SJCRH30 (cell line): ENCODE results near the gene TGFBR2. TPM values are rescaled to one million over a fixed set of nuclear protein-coding genes. Genes with fewer than 3 reads are reported as not detected.
A peak's percentile ranks its signal among the peaks of the same experiment; 100 is the strongest.
"Not testable (repeated sequence)": the region's sequence is repeated elsewhere in the genome, so short reads cannot be mapped to it uniquely, and the experiment has no call there.

Experiments used
- DNase-seq, 2 experiments: peaks; one replicate each; pipeline ENCODE4 v3.0.0-alpha.2; 2015 to 2020
- H3K27ac ChIP-seq: fragments of 250-450 bp; sonication (Bioruptor Pico); 2 replicates; pipeline ENCODE4 v1.5.1; 2020; ENCODE audit warnings: mild to moderate bottlenecking, moderate library complexity
- H3K27me3 ChIP-seq: fragments of 250-450 bp; sonication (Bioruptor Pico); 2 replicates; pipeline ENCODE4 v1.5.1; 2020; ENCODE audit warnings: mild to moderate bottlenecking, moderate library complexity
- H3K36me3 ChIP-seq: fragments of 250-450 bp; sonication (Bioruptor Pico); 2 replicates; pipeline ENCODE4 v1.5.1; 2020; ENCODE audit warnings: mild to moderate bottlenecking, moderate library complexity
- H3K4me1 ChIP-seq: fragments of 250-450 bp; sonication (Bioruptor Pico); 2 replicates; pipeline ENCODE4 v1.5.1; 2020; ENCODE audit warnings: mild to moderate bottlenecking, moderate library complexity
- H3K4me3 ChIP-seq: fragments of 250-450 bp; sonication (Bioruptor Pico); 2 replicates; pipeline ENCODE4 v1.5.1; 2020; ENCODE audit warnings: mild to moderate bottlenecking, moderate library complexity
- H3K9me3 ChIP-seq: fragments of 250-450 bp; sonication (Bioruptor Pico); replicated peaks from 2 replicates; pipeline ENCODE4 v1.5.1; 2020; ENCODE audit warnings: mild to moderate bottlenecking, moderate library complexity
- total RNA-seq: library from RNA; depleted of rRNA; stranded (reverse); fragments of >200 nt; shearing (Covaris generic); gene quantifications from 2 replicates; pipeline ENCODE4 v1.2.3, GENCODE V29; 2014

The TGFBR2 gene
- total RNA-seq, 1 experiment from 2014 or later: 17.8 TPM

DNA sequence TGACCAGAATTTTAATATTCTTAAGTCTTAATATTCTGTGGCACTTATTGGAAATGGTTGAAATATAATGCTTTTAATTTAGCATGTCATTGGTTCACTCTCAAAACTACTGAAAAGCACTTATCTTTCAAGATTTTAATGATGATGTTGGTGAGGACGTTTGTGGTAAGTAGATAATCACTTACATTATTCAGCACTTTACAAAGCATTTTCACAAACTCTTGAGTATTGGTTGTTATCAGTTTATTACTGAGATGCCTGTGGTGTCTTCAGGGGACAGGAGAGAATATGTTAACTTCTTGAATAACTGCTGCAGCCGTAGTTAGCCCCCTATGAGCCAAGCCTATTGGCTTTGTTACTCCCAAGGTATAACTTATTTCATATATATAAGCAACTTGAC lies 15.2 kb downstream of the TGFBR2 start:
- Histone ChIP-seq H3K4me3 (no peak overlapping the region), H3K9me3 (no peaks in the 10 kb centered on the region), H3K27me3 (no peaks in the 10 kb centered on the region), H3K4me1 (peaks cover 15% of the 10 kb centered on the region), H3K36me3 (0 out of 2 replicates have a peak, but pooled peaks cover 3% of the 10 kb centered on the region), H3K27ac (no peak overlapping the region)
- no peak for DNase-seq

DNA sequence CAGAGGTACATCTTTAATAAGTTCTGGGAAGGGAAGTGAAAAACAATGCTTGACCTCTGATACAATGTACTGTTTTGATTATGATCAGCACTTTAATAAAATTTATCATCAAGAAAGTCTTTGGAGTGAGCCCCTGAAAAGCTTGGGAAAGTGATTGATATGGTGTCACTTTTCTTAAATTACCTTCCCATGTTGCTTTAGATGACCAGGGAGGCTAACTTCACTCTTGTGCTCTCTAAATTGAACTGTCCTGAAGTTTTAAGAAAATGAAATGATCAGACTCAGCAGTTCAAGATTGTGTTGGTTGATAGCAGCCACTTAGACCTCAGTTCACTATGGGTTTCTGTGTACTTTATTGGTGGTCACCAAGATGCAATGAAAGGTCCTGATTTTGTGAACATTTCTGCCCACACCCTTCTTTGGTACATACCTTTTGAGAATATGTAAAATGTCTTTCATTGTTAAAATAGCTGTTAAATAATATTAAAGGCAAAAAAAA lies 15.7 kb downstream of the TGFBR2 start:
- H3K4me1 ChIP-seq: peaks cover 20% of the 10 kb centered on the region
- H3K4me3 ChIP-seq: no peak overlapping the region
- no peak for DNase-seq
- no peaks in the 10 kb centered on the region for H3K9me3 ChIP-seq
- H3K36me3 ChIP-seq: 0 out of 2 replicates have a peak, but pooled peaks cover 3% of the 10 kb centered on the region
- H3K27ac ChIP-seq: no peak overlapping the region
- no peaks in the 10 kb centered on the region for H3K27me3 ChIP-seq

DNA sequence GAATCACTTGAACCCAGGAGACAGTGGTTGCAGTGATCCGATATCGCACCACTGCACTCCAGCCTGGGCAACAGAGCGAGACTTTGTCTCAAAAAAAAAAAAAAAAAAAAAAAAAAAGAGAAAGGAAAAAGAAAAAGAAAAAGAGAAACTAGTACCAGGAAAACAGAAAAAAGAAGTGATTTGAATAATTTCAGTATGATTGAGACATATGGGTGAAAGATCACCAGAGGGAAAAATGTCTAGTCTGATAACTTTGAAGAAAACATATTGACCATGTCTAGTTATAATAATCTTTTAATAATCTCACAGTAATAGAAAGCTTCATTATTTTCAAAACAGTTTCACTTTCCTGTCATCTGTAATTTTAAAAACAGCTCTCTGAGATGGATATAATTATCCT lies 16.4 kb downstream of the TGFBR2 start:
- H3K4me1 ChIP-seq: peaks cover 27% of the 10 kb centered on the region
- no peak overlapping the region for H3K4me3 ChIP-seq
- DNase-seq: no peak
- 0 out of 2 replicates have a peak, but pooled peaks cover 3% of the 10 kb centered on the region for H3K36me3 ChIP-seq
- H3K27me3 ChIP-seq: no peaks in the 10 kb centered on the region
- no peaks in the 10 kb centered on the region for H3K9me3 ChIP-seq
- no peak overlapping the region for H3K27ac ChIP-seq

DNA sequence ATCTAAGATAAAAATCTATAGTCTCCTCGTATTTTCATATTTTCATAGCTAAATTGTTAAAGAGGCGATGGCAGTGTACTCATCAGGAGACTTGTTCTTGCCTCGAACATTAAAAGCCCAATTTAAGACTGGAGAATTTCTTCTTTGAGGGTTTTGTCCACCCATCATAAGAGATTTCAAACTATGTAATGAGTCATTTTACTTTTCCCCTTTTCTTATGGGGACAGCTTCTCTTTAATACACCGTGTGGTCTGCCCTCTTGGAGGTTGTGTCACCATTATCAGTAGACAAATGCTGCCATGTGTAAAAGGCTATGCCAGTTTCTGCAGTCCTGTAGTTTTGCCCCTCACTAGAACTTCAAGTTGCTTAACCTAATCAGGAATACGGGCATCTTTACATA lies 16.9 kb downstream of the TGFBR2 start:
- Histone ChIP-seq H3K36me3 (0 out of 2 replicates have a peak, but pooled peaks cover 3% of the 10 kb centered on the region), H3K4me1 (peaks cover 32% of the 10 kb centered on the region), H3K27me3 (no peaks in the 10 kb centered on the region), H3K27ac (no peak overlapping the region), H3K9me3 (no peaks in the 10 kb centered on the region), H3K4me3 (no peak overlapping the region)
- DNase-seq: no peak

DNA sequence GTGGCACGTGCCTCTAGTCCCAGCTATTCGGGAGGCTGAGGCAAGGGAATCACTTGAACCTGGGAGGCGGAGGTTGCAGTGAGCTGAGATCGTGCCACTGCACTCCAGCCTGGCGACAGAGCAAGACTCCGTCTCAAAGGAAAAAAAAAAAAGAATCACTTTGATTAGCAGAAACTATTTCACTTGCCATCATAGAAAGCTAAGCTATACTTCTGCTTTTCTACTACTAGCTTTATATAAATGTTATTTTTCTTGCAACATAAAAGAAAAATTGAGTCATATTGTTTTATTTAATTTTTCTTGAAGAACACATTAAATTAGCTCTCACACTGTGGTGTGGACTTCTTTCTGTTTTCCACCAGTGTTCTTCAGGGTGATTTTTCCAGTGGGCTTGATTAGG lies 18.1 kb downstream of the TGFBR2 start:
- H3K27ac ChIP-seq, H3K27me3 ChIP-seq, H3K4me3 ChIP-seq, DNase-seq, H3K36me3 ChIP-seq, H3K9me3 ChIP-seq: not testable (repeated sequence)
- peaks cover 40% of the 10 kb centered on the region for H3K4me1 ChIP-seq

DNA sequence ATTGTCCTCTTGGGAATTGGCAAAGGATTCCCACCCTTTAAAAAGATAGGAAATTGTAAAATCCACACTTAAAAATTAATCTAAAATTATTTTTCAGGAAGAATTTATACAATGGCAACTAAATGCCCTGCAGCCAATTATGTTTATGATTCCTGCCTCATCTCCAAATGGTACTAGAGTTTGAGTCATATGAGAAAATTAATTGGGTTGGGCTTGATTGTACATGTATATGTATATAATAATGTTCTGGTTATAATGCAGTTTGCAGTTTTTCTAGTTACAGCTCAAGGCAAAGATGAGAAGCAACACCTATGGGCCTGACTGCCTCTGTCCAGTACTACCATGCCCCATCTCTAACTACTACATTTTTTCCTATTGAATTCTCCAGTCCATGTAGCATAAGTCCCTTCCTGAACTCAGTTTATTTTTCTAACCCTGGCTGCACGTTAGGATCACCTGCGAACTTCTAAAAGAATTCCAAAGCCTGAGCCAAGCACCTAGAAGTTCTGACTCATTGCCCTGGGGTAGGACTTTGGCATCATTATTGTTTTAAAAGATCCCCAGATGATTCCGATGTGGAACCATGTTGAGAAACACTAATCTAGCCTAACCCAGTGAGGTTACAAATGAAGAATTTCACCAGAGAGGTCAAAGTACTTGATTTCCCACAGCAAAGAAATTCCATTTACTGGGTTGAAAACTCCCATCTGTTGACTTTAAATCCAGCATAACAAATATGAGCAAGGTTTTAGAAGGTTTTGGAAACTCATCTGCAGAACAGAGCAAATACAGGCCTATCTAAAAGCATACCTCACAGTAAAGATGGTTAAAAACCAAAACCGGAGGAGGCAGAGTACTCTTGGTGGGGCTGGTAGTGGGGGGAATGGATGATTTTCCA lies 19.4 kb downstream of the TGFBR2 start:
- peaks cover 52% of the 10 kb centered on the region for H3K4me1 ChIP-seq
- H3K27me3 ChIP-seq: no peaks in the 10 kb centered on the region
- DNase-seq: no peak
- H3K36me3 ChIP-seq: 0 out of 2 replicates have a peak, but pooled peaks cover 3% of the 10 kb centered on the region
- H3K9me3 ChIP-seq: no peaks in the 10 kb centered on the region
- no peak overlapping the region for H3K4me3 ChIP-seq
- no peak overlapping the region for H3K27ac ChIP-seq

DNA sequence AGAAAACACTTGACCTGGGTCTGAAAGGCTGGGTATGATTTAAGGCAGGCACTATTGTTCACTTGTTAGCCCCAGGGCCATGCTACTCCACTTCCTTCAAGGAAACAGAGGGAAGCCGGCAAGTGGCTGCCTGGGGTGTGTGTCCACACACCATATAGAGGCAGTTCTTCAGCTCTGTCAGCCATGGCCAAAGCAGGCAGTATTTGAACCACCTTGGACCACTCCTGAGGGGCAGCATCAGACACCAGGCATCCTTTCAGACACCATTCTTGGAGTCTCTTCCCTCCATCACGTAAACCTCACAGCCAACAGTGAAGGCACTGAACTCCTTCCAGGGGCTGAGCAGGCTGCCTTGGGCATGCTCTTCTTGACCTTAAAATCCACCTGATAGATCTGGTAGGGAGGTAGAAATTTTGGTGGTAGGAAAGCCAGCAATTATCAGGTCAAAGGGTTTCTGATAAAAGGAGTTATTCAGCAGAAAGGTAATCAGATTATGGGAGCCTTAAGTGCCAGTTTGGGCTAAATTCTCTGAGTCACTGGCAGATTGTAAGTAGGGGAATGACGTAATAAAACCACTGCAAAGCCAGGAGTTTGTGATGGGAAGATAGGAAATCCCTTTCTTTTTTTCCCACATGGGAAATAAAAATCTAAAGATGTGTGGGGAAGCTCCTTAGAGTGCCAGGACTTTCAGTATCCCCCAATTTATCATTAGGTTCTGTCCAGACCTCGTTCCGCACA lies 20.2 kb downstream of the TGFBR2 start:
- no peaks in the 10 kb centered on the region for H3K27me3 ChIP-seq
- no peaks in the 10 kb centered on the region for H3K9me3 ChIP-seq
- H3K36me3 ChIP-seq: 0 out of 2 replicates have a peak, but pooled peaks cover 3% of the 10 kb centered on the region
- peaks cover 52% of the 10 kb centered on the region for H3K4me1 ChIP-seq
- peak overlapping the region; percentile 23; the same call in 1 of the 2 replicates for H3K27ac ChIP-seq
- no peak overlapping the region for H3K4me3 ChIP-seq
- peak in 1 of 2 experiments; percentile 35 for DNase-seq

DNA sequence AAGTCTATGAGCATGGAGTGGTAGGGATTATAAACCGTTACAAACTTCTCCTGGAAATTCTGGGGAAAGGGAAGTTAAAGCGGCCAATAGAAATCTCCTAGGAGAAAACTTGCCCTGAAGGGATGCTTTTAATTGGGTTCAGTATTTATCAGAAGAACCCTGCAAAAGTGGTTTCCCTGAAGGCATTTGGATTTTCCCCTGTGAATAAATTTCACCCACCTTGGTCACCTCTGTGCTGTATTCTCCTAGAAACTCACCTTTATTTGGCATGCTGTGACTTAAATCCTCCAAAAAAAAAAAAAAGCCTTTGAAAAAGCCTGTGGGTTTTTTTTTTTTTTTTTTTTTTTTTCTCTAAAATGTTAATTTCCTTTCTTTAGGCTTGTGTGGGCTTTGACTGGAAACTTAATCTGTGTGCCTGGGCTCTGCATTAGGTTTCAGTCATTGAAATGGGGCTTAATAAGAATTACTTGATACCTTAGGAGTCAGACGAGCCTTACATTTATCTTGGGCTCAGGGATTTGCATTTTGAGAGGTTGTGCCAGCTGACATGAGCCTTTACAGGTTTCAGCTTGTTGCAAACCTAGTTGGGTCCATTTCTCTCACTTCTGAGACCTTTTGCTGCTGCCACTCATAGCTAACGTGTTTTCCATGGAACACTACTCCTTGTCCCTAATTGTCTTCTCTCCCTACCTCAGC lies 22.0 kb downstream of the TGFBR2 start:
- Histone ChIP-seq H3K27me3 (no peaks in the 10 kb centered on the region), H3K36me3 (0 out of 2 replicates have a peak, but pooled peaks cover 2% of the 10 kb centered on the region), H3K9me3 (no peaks in the 10 kb centered on the region), H3K27ac (peak overlapping the region; percentile 91), H3K4me3 (no peak overlapping the region), H3K4me1 (peaks cover 52% of the 10 kb centered on the region)
- peak; percentile 84 to 93 for DNase-seq

DNA sequence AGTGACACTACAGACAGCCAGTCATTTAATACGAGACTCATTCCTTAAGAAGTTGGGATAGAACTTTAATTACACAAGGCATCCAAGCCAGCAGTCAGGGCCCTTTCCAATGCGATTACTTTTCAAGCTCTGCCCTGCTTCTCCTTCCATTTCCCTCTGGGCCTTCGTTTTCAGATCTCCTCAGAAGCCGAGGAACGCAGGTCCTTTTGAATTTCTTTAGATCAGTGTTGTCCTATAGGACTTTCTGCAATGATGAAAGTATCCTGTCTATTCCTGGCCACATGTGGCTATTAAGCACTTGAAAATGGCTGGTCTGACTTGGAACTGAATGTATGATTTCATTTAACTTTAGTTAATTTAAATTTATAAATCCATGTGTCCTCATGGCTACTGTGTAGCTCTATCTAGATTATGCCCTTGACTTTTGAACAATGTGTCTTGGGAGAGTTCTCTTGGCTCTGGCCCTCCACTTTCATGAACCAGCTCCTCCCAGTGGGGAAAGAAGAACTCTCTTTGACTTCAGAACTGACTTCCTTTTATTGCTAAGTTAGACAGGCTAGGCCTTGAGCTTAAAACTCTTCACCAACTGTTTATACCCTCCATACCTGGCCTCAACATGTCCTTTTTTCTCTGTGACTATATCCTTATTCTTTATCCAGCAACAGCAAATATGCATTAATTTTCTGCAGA lies 22.6 kb downstream of the TGFBR2 start:
- Histone ChIP-seq H3K36me3 (no peaks in the 10 kb centered on the region), H3K27ac (peak overlapping the region; percentile 91), H3K27me3 (no peaks in the 10 kb centered on the region), H3K4me1 (peaks cover 52% of the 10 kb centered on the region), H3K9me3 (no peaks in the 10 kb centered on the region), H3K4me3 (no peak overlapping the region)
- peak; percentile 19 to 54 for DNase-seq

DNA sequence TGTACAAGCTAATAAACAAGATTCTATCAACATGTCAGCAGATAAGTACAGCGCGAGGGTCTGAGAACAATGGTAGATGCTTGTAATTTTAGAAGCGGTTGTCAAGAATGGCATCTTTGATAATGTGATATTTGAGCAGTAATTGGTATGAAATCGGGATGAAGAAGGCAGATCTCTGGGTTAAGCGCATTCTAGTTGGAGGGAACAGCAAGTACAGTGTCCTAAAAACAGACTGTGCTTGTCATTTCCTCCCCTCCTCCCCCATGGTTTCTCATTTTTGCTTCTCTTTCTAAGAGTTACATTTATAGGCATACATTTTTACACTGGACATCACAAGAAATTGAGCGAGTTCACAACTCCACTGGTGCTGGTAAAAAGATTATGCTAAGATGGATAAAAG lies 23.3 kb downstream of the TGFBR2 start:
- Histone ChIP-seq H3K4me1 (peaks cover 52% of the 10 kb centered on the region), H3K4me3 (no peak overlapping the region), H3K9me3 (no peaks in the 10 kb centered on the region), H3K27ac (no peak overlapping the region; the same call in 1 of the 2 replicates), H3K27me3 (no peaks in the 10 kb centered on the region), H3K36me3 (no peaks in the 10 kb centered on the region)
- no peak for DNase-seq

DNA sequence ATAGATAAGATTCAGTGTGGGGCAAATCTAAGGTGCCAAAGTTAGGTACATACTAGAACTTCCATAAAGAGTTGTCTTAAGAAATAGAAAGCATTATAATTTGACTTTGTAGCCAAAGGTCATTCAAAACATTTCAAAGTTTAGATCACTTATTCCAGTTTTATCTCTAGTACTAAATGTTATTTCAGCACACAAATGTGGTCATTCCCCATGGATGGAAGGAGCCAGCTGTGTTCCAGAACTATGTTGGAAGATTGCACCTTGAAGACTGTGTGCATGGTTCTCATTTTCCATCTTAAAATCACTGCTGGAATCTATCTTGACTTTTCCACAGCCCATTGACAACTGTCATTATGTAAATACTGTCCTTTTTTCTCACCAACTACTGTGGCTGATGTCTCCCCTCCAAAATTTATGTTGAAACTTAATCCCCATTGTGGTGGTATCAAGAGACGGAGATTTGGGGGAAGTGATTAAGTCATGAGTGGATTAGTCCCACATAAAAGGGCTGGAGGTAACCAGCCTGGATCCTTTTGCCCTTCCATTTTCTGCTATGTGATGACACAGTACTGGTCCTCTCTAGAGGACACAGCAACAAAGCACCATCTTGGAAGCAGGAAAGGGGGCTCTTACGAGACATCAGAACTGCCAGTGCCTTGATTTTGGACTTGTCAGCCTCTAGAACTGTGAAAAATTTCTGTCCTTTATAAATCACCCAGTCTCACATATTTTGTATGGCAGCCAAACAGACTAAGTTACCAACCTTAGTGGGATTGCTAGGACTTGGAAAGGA lies 24.0 kb downstream of the TGFBR2 start:
- Histone ChIP-seq H3K27ac (no peak overlapping the region), H3K4me1 (peaks cover 48% of the 10 kb centered on the region), H3K27me3 (no peaks in the 10 kb centered on the region), H3K9me3 (no peaks in the 10 kb centered on the region), H3K4me3 (no peak overlapping the region), H3K36me3 (no peaks in the 10 kb centered on the region)
- DNase-seq: peak in 1 of 2 experiments; percentile 30

DNA sequence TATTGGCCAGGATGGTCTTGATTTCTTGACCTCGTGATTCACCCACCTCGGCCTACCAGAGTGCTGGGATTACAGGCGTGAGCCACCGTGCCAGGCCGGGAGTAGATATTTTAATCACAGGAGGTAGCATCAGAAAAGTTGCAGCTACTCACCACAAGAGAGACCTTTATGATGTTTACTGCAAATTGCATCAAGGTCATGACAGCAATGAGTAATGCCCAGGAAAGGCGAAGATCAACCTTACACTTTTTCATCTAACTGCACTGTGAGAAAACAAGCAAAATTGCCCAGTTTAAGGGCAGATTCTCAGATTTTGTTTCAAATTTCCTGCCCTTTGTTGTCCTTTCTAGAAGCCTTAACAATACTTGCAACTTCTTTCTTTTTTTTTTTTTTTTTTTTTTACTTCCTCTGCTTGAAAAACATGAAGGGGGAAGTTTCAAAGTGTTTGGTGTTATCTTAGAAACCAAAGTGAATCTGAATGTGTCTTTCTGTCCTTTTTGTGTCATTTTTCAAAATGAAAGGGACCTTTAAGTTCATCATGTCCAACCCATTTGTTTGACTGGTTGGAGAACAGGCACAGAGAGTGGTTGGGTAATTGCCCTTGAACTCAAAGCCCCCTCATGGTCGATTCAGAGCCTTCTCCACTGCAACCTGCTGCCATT lies 25.0 kb downstream of the TGFBR2 start:
- peaks cover 39% of the 10 kb centered on the region for H3K4me1 ChIP-seq
- DNase-seq: no peak
- H3K9me3 ChIP-seq: no peaks in the 10 kb centered on the region
- no peaks in the 10 kb centered on the region for H3K27me3 ChIP-seq
- H3K27ac ChIP-seq: no peak overlapping the region
- H3K36me3 ChIP-seq: no peaks in the 10 kb centered on the region; the same call in 1 of the 2 replicates
- no peak overlapping the region for H3K4me3 ChIP-seq

DNA sequence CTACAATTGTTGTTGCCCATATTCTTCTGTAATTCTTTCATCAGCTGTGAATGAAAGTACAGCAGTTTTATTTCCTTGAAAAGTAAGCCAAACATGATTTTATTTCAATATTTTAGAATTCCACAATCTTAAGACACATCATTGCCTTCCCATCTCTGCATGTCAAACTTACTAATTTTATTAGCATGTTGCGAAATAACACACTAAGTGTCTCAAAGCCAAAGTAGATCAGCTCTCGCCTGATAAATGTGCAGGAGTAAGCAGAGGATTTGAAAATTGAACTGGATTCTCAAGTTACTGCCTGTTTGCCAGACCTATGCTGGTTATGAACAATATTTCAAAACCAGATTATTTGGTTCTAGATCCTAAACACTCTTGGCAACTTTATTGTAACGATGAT lies 25.7 kb downstream of the TGFBR2 start:
- no peaks in the 10 kb centered on the region; the same call in 1 of the 2 replicates for H3K36me3 ChIP-seq
- peaks cover 32% of the 10 kb centered on the region for H3K4me1 ChIP-seq
- no peak overlapping the region for H3K27ac ChIP-seq
- H3K9me3 ChIP-seq: no peaks in the 10 kb centered on the region
- H3K27me3 ChIP-seq: no peaks in the 10 kb centered on the region
- H3K4me3 ChIP-seq: no peak overlapping the region
- DNase-seq: no peak
